HG02970 (cell line): Measurements from ENCODE around the gene SLC9A9.

Experiments used
- ATAC-seq: cut with Tn5 transposase; IDR thresholded peaks from one replicate; pipeline ENCODE4 v1.9.1; 2021; ENCODE audit warnings: mild to moderate bottlenecking, moderate library complexity, moderate number of reproducible peaks; ENCODE audit not compliant: unreplicated experiment, low FRiP score

The SLC9A9 gene

DNA sequence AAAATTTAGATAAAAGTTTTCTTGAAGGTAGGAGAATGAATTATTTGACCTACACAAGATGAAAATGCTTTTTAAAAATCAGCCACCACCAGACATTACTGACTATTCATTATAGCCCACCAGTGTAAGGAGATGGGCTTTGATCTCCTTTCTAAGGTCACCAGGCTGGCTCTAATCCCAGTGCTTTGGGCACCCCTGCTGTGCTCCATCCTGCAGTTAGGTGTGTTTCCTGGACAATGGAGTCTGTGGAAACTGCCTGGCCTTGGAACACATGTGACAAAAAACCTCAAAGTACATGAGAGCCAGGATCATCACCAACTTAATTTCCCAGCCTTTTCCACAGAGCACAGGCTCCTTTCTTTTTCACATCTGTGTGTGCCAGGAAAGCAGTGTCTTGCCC is 467.8 kb downstream of the SLC9A9 start:
- ATAC-seq, result no peak

GRCh38 chr3:143375698-143376097 is 472.6 kb downstream of the SLC9A9 start:
- no peak for ATAC-seq

GRCh38 chr3:143367171-143367570 is 481.1 kb downstream of the SLC9A9 start:
- ATAC-seq, result no peak

DNA sequence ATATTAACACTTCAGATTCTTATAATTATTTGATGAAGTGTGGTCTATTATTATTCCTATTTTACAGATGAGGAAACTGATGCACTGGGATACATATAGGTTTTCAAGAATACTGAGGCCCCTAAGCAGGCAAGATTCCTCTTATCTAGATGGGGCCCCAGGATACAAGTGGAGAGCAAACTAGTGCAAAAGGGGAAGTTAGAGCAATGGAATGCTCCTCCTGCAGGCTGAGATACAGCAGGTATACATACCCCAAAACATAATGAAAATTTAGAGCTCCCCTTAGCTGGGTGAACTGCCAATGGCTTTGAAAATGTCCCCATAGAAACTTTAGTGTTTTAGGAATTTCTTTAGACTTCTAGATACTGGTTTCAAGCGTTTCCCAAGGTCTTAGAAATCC is 481.6 kb downstream of the SLC9A9 start:
- ATAC-seq, result no peak

DNA sequence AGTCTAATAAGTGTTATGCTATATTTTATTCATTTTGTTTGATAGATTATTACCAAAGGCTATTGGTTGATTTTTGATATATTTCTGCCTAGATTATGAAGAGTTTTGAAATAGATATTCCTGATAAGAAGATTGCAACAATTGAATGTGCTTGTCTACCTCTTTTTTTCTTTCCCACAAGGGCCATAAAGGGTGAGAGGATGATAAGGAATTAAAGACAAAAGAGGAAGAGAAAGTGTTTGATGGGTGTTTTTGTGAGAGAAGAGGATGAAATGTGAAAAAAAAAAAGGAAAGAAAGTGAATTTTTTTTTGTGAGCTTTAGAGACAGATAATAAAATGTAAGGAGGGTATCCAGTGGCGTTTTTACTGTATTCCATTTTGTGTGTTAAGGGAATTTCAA is 484.3 kb downstream of the SLC9A9 start:
- no peak for ATAC-seq

DNA sequence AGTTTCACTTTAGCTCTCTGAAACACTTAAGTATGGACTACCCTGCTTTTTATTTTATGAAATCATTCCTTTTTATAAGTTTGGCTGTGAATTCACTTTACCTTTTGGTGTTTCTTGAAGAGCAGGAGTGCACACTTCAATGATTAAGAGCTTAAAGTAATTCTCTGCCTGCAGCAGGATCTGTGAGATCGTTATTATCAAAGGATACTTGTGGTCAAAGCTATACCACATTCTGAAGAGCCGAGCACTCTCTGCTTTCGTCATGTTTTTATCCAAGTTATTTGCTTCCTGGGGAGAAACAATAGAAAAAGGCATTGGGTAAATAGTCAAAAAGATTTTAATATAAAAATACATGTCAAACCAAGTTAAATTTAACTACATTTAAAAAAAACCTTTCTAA is 485.0 kb downstream of the SLC9A9 start:
- ATAC-seq, result no peak

- no peak for ATAC-seq
Observed at GRCh38 chr3:143362115-143362991, 485.9 kb downstream of the SLC9A9 start.

GRCh38 chr3:143361589-143361988 is 486.7 kb downstream of the SLC9A9 start:
- ATAC-seq, result no peak

GRCh38 chr3:143360244-143360643 is 488.0 kb downstream of the SLC9A9 start:
- ATAC-seq, result no peak

GRCh38 chr3:143358793-143359491 is 489.3 kb downstream of the SLC9A9 start:
- no peak for ATAC-seq

DNA sequence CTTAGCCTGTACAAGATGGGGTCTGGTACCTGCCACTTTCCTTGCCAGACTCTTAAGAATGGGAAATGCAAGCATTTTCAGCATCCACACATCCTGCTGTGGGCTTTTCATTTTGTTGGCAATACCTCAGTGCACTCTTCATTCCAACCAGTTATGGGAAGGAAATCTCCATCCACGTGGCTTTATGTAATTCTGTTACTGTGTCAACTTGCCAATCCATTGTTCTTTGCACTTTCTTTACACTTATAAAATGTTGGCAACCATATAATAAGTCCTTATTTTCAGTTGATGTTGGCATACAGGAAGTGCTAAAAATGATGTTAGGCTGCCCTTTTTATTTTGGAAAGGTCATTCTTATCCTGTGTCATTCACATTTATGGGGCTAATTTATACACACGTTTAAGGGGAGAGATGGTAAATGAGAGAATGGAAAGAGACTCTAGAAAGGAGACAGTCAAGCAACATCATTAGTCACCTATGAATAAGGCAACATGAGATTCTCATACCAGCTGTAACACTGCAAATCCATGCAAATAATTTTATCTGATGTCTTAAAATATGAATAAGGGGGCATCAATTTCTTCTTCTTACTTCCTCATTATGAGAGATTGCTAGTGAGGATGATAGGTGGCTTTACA is 490.0 kb downstream of the SLC9A9 start:
- ATAC-seq, result no peak

DNA sequence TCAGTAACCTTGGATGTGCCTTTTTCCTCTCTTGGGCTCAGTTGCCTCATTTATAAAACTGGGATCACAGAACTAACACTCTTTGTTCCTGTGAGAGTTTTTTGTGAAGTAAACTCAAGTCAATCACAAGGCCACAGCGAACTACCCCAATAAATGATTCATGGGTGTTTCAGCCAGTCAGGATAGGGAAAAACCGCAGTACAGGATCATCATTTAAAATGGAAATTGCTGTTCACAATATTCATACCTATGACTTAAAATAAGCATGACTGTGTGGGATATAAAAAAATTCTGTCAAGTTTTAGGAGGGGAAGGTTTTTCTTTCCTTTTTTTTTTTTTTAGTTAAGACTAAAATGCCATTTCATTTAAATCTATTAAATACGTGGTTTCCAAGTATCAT is 490.6 kb downstream of the SLC9A9 start:
- ATAC-seq, result no peak

DNA sequence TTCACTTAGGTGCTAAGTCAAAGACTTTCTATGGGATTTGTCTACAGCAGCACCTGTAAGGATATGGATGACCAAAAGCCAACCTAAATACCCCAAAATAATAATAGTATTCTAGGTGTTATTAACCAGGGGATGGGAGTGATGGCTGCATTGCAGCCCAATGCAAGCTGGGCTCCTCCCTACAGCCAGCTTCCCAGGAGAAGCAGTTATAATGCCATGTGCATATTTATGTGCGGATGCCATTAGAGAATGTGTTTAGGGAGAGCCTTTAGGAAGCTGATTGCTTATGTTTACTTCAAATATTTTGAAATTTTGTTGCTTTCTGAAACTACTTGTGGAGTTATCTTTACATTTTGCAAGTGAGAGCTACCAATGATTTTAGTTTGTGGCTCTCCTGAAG is 491.4 kb downstream of the SLC9A9 start:
- ATAC-seq, result no peak

DNA sequence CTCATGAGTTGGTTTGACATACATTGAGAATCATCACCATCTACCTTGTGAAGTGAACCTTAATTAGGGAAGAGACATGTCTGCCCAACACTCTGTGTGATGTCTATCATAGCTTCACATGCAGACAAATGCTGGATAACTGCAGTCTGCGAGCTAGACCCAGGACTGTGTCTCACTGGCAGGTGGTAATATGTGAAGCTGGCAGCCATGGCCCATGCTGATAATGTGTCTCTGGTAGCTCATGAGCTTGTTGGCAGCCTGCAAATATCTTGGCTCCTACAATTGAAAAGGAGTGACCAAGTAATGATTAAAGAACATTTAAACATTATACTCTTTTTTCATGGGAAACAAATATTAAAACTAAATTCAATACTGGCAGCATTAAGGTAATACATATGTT is 493.9 kb downstream of the SLC9A9 start:
- no peak for ATAC-seq

DNA sequence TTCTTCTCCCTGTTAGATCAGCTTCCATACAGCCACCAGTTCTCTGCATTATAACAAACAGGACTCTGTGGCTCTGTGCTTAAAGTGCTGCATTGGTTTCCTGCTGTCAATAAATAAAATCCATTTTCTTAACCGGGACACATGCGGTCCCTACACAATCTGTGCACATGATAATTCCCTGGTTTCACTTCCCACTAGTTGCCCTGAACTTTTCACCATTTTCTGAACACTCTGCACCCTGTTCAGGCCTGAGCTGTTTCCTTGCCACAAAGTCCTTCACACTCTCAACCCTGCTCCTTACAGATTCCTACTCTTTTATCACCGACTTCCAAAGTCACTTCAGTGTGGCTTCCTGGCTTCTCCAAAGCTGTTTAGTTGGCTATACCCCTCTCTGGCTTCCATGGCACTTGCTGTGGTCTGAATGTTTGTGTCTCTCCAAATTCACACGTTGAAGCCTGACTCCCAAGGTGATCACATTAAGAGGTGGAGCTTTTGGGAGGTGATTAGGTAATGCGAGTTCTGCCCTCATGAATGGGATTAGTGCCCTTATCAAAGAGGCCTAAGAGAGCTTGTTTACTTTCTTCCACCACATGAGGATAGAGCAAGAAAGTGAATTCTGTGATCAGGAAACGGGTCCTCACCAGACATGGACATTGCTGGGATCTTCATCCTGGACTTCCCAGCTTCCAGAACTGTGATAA is 495.3 kb downstream of the SLC9A9 start:
- no peak for ATAC-seq

- ATAC-seq, result no peak
Observed at GRCh38 chr3:143351895-143352608, 496.2 kb downstream of the SLC9A9 start.

- no peak for ATAC-seq
Observed at GRCh38 chr3:143351354-143351753, 496.9 kb downstream of the SLC9A9 start.

DNA sequence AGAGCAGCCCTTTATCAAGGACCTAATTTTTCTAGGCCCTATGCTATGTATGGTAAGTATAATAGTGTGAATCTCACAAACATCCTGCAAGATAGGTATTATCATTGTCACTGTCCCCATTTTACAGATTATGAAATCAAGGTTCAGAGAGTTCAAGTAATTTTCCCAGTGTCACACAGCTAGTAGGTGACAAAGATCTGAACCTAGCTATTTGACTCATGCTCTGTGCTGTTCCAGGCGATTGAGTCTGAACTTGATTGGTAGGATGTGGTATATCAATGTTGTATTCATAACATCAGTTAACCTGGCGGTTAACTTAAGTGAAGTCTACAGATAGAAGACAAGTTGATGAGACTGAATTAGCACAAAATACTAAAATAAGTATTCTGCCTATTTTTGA is 498.8 kb downstream of the SLC9A9 start:
- no peak for ATAC-seq

DNA sequence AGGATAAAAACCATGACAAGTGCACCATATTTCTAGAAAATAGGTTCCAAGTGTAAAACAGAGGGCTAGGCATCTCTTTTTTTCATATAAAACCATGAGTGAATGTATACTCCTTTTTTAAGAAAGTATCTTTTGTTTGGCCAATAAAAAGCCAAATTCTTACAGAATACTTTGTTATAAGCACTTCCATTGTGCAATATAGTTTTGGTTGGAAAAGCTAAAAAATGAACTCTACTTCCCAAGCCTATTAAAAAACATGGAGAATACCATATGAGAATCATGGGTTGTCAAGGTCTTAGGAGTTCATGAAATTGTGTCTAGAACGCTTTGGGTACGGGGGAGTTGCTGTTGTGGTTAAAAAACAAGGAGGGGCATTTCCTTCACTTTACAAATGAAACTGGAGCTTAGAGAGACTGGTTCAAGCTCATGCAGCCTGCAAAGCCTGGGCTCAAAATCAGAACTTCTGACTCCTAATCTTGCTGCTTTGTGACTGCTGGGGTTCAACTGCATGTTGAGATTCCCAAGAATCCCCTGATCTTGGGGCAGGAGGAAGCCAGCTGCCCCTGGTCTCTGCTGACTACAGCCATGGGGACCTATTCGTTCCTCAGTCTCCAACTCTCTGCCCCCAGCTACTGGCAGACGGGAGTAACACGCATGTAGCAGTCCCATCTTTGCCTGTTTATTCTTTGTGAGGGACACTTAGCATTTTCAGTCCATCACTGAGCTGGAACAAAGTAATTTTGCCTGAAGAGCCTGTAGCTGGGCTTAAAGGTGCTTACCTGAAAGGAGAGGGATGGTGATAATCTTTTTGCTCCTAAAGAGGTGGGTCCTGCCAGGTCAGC is 499.6 kb downstream of the SLC9A9 start:
- ATAC-seq, result no peak
